ENCODE results near the gene PRKCD.
A peak's percentile ranks its signal among the peaks of the same experiment; 100 is the strongest.

Gene PRKCD

GRCh38 chr3:53193466-53194209 is 32.6 kb downstream of the PRKCD start:
- FAIRE-seq, result no peak

GRCh38 chr3:53194210-53195065 is 33.4 kb downstream of the PRKCD start:
- FAIRE-seq, result no peak

GRCh38 chr3:53195066-53195450 is 34.0 kb downstream of the PRKCD start:
- FAIRE-seq, result no peak

- FAIRE-seq, result no peak
Measured at GRCh38 chr3:53195602-53196574, 34.9 kb downstream of the PRKCD start.

GRCh38 chr3:53196575-53197407 is 35.8 kb downstream of the PRKCD start:
- FAIRE-seq, result no peak

GRCh38 chr3:53198256-53198977 is 37.4 kb downstream of the PRKCD start:
- no peak for FAIRE-seq

- no peak for FAIRE-seq
Measured at GRCh38 chr3:53198996-53199395, 38.0 kb downstream of the PRKCD start.

GRCh38 chr3:53199834-53200233 is 38.8 kb downstream of the PRKCD start:
- no peak for FAIRE-seq

- FAIRE-seq, result no peak
Measured at GRCh38 chr3:53200501-53201498, 39.8 kb downstream of the PRKCD start.

- FAIRE-seq, result no peak
Measured at GRCh38 chr3:53202331-53203015, 41.5 kb downstream of the PRKCD start.

GRCh38 chr3:53211706-53212702 is 51.0 kb downstream of the PRKCD start:
- no peak for FAIRE-seq

- no peak for FAIRE-seq
Measured at GRCh38 chr3:53213276-53213675, 52.3 kb downstream of the PRKCD start.

- no peak for FAIRE-seq
Measured at GRCh38 chr3:53215816-53216215, 54.8 kb downstream of the PRKCD start.

GRCh38 chr3:53216723-53217122 is 55.7 kb downstream of the PRKCD start:
- no peak for FAIRE-seq

GRCh38 chr3:53217175-53217574 is 56.2 kb downstream of the PRKCD start:
- no peak for FAIRE-seq

GRCh38 chr3:53218131-53218530 is 57.1 kb downstream of the PRKCD start:
- no peak for FAIRE-seq

GRCh38 chr3:53219895-53220483 is 59.0 kb downstream of the PRKCD start:
- peak; percentile 92 for FAIRE-seq

GRCh38 chr3:53221345-53221744 is 60.3 kb downstream of the PRKCD start:
- no peak for FAIRE-seq
